SIG-M5 treated with dmso at 0.1 percent for 504 hours (cell line): ENCODE data around the gene SEPTIN7.
A peak's percentile ranks its signal among the peaks of the same experiment; 100 is the strongest.
"Not testable (repeated sequence)": the region's sequence is repeated elsewhere in the genome, so short reads cannot be mapped to it uniquely, and the experiment has no call there.

Source experiments
- DNase-seq: peaks from one replicate; lab custom pipeline; 2025; ENCODE audit not compliant: unreplicated experiment; lab: John Stamatoyannopoulos, UW

SEPTIN7 gene

DNA sequence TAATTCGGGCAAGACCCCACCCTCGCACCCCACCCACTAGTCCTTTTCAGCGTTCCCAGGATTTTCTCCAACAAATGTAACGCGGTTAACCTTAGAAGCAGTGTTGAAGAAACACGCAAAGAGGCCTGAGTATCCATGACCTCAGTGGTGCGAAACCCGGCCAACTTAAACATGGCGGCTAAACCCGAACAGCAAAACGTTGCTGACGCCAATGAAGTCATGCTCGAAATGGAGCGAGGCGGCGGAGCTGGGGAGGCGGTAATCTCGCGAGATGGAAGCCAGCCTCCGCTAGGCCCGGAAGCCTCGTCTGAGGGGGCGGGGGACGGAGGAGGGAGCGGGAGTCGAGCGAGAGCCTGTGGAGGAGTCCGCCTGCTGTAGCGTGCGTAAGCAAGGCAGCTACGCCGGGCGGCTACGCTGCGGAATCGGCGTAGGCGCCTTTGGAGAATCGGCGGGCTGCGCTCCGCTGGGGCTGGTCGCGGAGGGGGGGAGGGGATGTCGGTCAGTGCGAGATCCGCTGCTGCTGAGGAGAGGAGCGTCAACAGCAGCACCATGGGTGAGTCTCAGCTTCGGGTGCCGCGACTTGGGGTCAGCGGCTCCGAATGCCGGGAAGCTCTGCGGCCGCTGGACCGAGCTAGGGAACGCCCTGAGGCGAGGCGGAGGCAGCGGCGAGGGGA is at the start of gene SEPTIN7:
Gene SEPTIN7, plus strand, starts transcription at position 340 of the 674 bp plus-strand sequence. Its CDS starts 153 bp downstream, at position 493.
- DNase-seq: peak; percentile 95

GRCh38 chr7:35752742-35753141 is 48.1 kb upstream of the SEPTIN7 start:
- DNase-seq: no peak

GRCh38 chr7:35753761-35754603 is 46.9 kb upstream of the SEPTIN7 start:
- DNase-seq: no peak

GRCh38 chr7:35754741-35755140 is 46.1 kb upstream of the SEPTIN7 start:
- DNase-seq: peak; percentile 35

- no peak for DNase-seq
Observed at GRCh38 chr7:35755711-35756110, 45.1 kb upstream of the SEPTIN7 start.

GRCh38 chr7:35756453-35756852 is 44.4 kb upstream of the SEPTIN7 start:
- DNase-seq: not testable (repeated sequence)

- no peak for DNase-seq
Observed at GRCh38 chr7:35757574-35757973, 43.3 kb upstream of the SEPTIN7 start.

GRCh38 chr7:35758421-35758820 is 42.4 kb upstream of the SEPTIN7 start:
- DNase-seq: no peak

DNA sequence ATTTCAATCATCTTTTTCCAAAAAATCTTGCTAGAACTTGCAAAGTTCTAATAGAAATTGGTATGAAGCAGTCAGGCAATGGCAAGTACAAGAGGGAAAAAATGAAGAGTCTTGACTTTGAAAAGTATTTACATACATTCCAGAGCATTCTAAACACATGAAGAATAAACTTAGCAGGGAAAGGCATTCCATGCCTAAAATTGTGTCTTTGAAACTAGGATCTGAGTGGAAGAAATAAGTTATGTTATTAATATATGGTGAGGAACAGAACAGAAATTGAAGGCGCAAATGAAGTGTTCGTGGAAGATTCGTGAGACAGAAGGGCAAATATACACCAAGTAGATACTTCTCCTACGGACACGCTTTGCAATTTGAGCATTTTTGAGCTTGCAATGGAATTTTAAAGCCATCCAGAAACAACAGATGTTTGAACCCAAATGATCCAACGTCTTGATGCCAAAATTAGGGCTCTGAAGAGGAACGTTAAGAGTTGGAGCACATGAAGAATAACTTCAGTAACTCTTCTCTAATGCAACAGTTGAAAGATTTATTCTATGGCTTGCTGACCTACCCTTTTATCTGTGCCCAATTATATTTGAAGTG is 40.6 kb upstream of the SEPTIN7 start:
- no peak for DNase-seq

DNA sequence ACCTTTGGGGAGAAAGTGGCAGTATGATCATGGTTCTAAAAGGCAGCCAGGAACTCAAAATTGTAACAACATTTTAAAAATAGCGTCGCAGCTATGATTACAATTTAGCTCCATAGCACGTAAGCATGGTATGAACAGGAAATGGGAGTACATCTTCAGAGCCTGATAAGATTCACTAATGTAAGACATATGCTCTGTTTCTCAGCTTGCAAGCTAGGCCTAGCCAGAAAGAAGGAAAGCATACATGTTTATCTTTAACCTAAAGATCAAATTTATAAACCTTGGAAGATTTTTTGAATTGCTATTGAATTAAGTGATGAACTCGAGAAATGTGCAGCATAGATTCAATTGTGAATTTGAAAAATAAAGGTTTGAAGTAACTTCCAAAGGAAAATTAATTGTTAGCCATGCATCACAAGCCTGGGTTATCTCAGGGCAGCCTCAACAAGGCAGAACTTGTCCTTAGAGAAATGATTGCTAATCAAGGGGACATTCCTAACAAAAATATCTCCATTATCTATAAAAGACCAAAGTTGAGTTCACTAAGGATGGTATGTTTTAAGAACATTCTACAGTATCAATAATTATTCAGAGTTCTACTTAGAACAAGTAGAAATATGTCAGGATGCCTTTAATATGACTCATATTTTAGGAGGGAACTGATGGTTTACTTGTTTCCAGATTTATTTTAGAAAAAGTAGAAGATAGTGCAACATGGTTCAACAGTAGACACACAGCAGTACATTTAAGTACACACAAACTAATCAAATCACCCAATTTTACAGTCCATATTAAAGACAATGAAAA is 38.8 kb upstream of the SEPTIN7 start:
- no peak for DNase-seq

- no peak for DNase-seq
Observed at GRCh38 chr7:35762781-35763180, 38.1 kb upstream of the SEPTIN7 start.

GRCh38 chr7:35768346-35768745 is 32.5 kb upstream of the SEPTIN7 start:
- DNase-seq: no peak

GRCh38 chr7:35771776-35772175 is 29.1 kb upstream of the SEPTIN7 start:
- no peak for DNase-seq

DNA sequence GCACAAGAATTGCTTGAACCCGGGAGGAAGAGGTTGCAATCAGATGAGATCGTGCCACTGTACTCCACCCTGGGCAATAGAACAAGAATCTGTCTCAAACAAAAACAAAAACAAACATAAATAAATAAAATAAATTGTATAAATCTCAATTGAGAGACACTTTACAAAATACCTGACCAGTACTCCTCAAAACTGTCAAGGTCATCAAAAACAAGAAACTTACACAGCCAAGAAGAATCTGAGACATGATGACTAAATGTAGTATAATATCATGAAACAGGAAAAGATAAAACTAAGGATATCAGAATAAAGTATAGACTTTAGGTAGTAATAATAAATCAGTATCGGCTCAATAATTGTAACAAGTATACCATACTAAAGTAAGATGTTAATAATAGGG is 26.9 kb upstream of the SEPTIN7 start:
- no peak for DNase-seq

- DNase-seq: no peak
Observed at GRCh38 chr7:35776686-35777085, 24.2 kb upstream of the SEPTIN7 start.

- DNase-seq: no peak
Observed at GRCh38 chr7:35777121-35777520, 23.7 kb upstream of the SEPTIN7 start.

GRCh38 chr7:35780070-35780469 is 20.8 kb upstream of the SEPTIN7 start:
- DNase-seq: no peak

DNA sequence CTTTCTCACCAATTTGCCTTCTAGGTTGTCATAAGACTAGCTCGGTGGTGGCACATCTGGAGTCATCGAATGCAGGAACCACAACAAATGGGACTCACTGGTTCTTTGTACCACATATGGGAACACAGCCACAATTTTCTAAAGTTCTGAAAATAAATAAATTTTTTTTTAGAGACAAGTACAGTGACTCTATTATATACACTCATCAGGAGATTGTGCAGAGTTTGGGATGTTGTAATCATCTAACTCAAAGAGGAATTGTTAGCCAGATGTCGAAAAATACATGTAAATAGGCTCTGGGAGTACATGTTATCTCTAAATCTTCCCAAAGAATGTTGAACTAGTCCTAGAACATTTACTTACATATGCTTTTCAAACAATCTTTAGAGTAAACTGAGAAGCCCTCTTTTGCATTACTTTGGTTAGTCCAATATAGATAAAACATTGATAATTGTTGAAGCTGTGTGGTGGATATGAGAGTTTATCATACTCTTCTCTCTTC is 19.6 kb upstream of the SEPTIN7 start:
- DNase-seq: peak; percentile 16

DNA sequence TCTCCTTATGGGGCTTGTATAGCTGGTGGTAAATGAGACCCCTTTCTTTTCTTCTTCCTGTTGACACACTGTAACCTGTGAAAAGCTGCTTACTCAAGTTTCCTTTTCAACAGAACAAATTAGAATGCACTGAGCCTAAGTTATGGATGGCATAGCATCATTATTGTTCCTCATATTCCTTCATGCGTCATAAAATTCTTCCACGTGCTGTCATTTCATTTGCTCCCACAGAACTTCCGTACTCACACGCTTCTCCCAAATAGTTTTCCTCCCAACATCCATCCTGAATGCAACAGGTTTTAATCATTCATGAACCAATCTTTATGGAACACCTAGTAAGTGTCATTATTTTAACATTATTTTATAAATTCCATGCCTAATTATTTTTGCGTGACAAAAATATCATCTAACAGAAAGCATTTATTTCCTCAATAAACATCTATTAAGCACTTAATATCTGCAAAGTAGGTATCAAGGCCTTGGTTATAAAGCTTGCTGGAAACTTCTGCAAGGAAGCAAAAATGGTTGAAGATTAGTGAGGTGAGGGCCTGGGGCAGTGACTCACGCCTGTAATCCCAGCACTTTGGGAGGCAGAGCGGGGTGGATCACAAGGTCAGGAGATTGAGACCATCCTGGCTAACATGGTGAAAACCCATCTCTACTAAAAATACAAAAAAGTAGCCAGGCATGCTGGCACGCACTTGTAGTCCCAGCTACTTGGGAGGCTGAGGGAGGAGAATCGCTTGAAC is 18.9 kb upstream of the SEPTIN7 start:
- no peak for DNase-seq

GRCh38 chr7:35784332-35784731 is 16.5 kb upstream of the SEPTIN7 start:
- no peak for DNase-seq
